Measurements from ENCODE around the gene PPIP5K2.
"Not testable (repeated sequence)": the region's sequence is repeated elsewhere in the genome, so short reads cannot be mapped to it uniquely, and the experiment has no call there.

DNA sequence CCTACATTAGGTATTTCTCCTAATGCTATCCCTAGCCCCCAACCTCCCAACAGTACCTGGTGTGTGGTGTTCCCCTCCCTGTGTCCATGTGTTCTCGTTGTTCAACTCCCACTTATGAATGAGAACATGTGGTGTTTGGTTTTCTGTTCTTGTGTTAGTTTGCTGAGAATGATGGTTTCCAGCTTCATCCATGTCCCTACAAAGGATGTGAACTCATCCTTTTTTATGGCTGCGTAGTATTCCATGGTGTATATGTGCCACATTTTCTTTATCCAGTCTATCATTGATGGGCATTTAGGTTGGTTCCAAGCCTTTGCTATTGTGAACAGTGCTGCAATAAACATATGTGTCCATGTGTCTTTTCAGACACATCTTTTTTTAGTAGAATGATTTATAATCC lies 99.0 kb downstream of the PPIP5K2 start:
- TF ChIP-seq, protein P1, sequence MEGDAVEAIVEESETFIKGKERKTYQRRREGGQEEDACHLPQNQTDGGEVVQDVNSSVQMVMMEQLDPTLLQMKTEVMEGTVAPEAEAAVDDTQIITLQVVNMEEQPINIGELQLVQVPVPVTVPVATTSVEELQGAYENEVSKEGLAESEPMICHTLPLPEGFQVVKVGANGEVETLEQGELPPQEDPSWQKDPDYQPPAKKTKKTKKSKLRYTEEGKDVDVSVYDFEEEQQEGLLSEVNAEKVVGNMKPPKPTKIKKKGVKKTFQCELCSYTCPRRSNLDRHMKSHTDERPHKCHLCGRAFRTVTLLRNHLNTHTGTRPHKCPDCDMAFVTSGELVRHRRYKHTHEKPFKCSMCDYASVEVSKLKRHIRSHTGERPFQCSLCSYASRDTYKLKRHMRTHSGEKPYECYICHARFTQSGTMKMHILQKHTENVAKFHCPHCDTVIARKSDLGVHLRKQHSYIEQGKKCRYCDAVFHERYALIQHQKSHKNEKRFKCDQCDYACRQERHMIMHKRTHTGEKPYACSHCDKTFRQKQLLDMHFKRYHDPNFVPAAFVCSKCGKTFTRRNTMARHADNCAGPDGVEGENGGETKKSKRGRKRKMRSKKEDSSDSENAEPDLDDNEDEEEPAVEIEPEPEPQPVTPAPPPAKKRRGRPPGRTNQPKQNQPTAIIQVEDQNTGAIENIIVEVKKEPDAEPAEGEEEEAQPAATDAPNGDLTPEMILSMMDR (IDR thresholded peaks at IDR 0.05; ENCODE audit: low read depth, low read length, missing input control): not testable (repeated sequence)
- not testable (repeated sequence) for TF ChIP-seq HNF4G (IDR thresholded peaks at IDR 0.05); GABPA (IDR thresholded peaks at IDR 0.05 in 1 of 2, conservative IDR thresholded peaks at IDR 0.05 in 1 of 2); ATF3 (IDR thresholded peaks at IDR 0.05); FOXA1 (IDR thresholded peaks at IDR 0.05); YY1 (IDR thresholded peaks at IDR 0.05); RXRA (IDR thresholded peaks at IDR 0.05); NR2F2 (IDR thresholded peaks at IDR 0.05)
- TF ChIP-seq, protein P2, sequence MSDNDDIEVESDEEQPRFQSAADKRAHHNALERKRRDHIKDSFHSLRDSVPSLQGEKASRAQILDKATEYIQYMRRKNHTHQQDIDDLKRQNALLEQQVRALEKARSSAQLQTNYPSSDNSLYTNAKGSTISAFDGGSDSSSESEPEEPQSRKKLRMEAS (IDR thresholded peaks at IDR 0.05): not testable (repeated sequence)
- TF ChIP-seq, protein P3, sequence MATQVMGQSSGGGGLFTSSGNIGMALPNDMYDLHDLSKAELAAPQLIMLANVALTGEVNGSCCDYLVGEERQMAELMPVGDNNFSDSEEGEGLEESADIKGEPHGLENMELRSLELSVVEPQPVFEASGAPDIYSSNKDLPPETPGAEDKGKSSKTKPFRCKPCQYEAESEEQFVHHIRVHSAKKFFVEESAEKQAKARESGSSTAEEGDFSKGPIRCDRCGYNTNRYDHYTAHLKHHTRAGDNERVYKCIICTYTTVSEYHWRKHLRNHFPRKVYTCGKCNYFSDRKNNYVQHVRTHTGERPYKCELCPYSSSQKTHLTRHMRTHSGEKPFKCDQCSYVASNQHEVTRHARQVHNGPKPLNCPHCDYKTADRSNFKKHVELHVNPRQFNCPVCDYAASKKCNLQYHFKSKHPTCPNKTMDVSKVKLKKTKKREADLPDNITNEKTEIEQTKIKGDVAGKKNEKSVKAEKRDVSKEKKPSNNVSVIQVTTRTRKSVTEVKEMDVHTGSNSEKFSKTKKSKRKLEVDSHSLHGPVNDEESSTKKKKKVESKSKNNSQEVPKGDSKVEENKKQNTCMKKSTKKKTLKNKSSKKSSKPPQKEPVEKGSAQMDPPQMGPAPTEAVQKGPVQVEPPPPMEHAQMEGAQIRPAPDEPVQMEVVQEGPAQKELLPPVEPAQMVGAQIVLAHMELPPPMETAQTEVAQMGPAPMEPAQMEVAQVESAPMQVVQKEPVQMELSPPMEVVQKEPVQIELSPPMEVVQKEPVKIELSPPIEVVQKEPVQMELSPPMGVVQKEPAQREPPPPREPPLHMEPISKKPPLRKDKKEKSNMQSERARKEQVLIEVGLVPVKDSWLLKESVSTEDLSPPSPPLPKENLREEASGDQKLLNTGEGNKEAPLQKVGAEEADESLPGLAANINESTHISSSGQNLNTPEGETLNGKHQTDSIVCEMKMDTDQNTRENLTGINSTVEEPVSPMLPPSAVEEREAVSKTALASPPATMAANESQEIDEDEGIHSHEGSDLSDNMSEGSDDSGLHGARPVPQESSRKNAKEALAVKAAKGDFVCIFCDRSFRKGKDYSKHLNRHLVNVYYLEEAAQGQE (IDR thresholded peaks at IDR 0.05): not testable (repeated sequence)

Data from liver (tissue), 3 donors.